Gastrocnemius medialis (tissue), 4 donors: Measurements from ENCODE around the gene STXBP2. TPM values are rescaled to one million over a fixed set of nuclear protein-coding genes. Genes with fewer than 3 reads are reported as not detected.
A peak's percentile ranks its signal among the peaks of the same experiment; 100 is the strongest.

Experiments used
- ATAC-seq, 2 donors: fragments of 150-250 bp; one replicate each; pipeline ENCODE4 v1.9.1; 2016
- DNase-seq, 2 donors: peaks; one replicate each; pipeline ENCODE4 v3.0.0-alpha.2; 2019
- H3K27ac ChIP-seq, 4 donors: fragments of 200-600 bp; sonication (generic); 1 replicate in 1 of 4; 2 replicates in 3 of 4; pipeline ENCODE4 v1.5.1; 2016 to 2018; ENCODE audit warnings: mild to moderate bottlenecking in 2 of 4, moderate library complexity in 1 of 4
- H3K27me3 ChIP-seq, 3 donors: fragments of 200-600 bp; sonication (generic) in 2 of 3; 1 replicate in 1 of 3; 2 replicates in 2 of 3; pipeline versions ENCODE4 v1.5.1 to v1.6.0; 2016 to 2019; ENCODE audit warnings: mild to moderate bottlenecking in 1 of 3, moderate library complexity in 1 of 3
- H3K36me3 ChIP-seq, 2 donors: fragments of 200-600 bp; sonication (generic) in 1 of 2; one replicate each; pipeline ENCODE4 v1.5.1; 2017 to 2018
- H3K4me1 ChIP-seq, 2 donors: fragments of 200-600 bp; sonication (generic) in 1 of 2; one replicate each; pipeline ENCODE4 v1.5.1; 2016 to 2017; ENCODE audit warnings: mild to moderate bottlenecking in 2 of 2
- H3K4me3 ChIP-seq, 4 donors: fragments of 200-600 bp; sonication (generic) in 3 of 4; 1 replicate in 1 of 4; 2 replicates in 3 of 4; pipeline ENCODE4 v1.5.1; 2016 to 2019; ENCODE audit warnings: mild to moderate bottlenecking in 2 of 4
- H3K9me3 ChIP-seq, 3 donors: fragments of 200-600 bp; sonication (generic) in 2 of 3; 1 replicate in 1 of 3; 2 replicates in 2 of 3; pipeline ENCODE4 v1.5.1; 2016 to 2019
- CTCF ChIP-seq, 5 experiments: fragments of 450-650 bp in 3 of 5; fragments of 200-600 bp in 2 of 5; sonication (generic) in 2 of 5; IDR thresholded peaks in 4 of 5; conservative IDR thresholded peaks in 1 of 5; 1 replicate in 4 of 5; 2 replicates in 1 of 5; pipeline ENCODE4 v1.5.1; 2016 to 2019; ENCODE audit warnings: antibody characterized with exemption in 5 of 5, mild to moderate bottlenecking in 3 of 5, moderate library complexity in 3 of 5
- POLR2A ChIP-seq, 2 donors: fragments of 450-650 bp; IDR thresholded peaks; one replicate each; pipeline ENCODE4 v1.6.1; 2017; ENCODE audit warnings: antibody characterized with exemption in 2 of 2, mild to moderate bottlenecking in 2 of 2, moderate library complexity in 2 of 2
- in situ Hi-C, 4 donors: fragments of 200-750 bp; cut with MboI; loops; one replicate each; pipeline versions ENCODE4 v1.15.0 to v1.8.0; 2017; ENCODE audit warnings: low sequenced_read_pairs in 4 of 4
- intact Hi-C: fragments of 100-400 bp; cut with DNase I; formaldehyde crosslinking; loops from one replicate; pipeline ENCODE4 v1.15.1; 2023; ENCODE audit warnings: low total_unique reads
- total RNA-seq, 4 donors: library from RNA; depleted of rRNA; stranded (reverse); fragments of >200 nt; gene quantifications; one replicate each; pipeline versions ENCODE4 v1.1.0 to v1.2.3, GENCODE V29; 2016

STXBP2 gene
- total RNA-seq, 4 donors from 2014 or later, result 0.87 to 3.7 (median 2.8) TPM

- ATAC-seq, result no peak
- Histone ChIP-seq H3K36me3 (peaks cover 0 to 22% of the 10 kb centered on the region in 2 donors), H3K9me3 (no peaks in the 10 kb centered on the region), H3K27ac (peak overlapping the region in 3 of 4 donors; percentile 83 to 93 (median 90)), H3K4me3 (peak overlapping the region in 3 of 4 donors; percentile 91 to 100 (median 94)), H3K4me1 (peaks cover 4 to 9% of the 10 kb centered on the region in 2 donors), H3K27me3 (no peaks in the 10 kb centered on the region)
- TF ChIP-seq POLR2A (IDR thresholded peaks at IDR 0.05) (no peak), CTCF (IDR thresholded peaks at IDR 0.05 in 4 of 5, conservative IDR thresholded peaks at IDR 0.05 in 1 of 5) (no peak)
- intact Hi-C loops, result loop anchor here (10.0 kb wide), 1 partner anchor 328 kb away; no protein-coding TSS in a partner anchor
- no peak for DNase-seq
- in situ Hi-C loops, result loop anchor here in 1 of 4 donors (5.0 kb wide), 1 partner anchor 110 kb away; no protein-coding TSS in a partner anchor
Observed at GRCh38 chr19:7682175-7682855, 45.4 kb downstream of the STXBP2 start.

GRCh38 chr19:7685546-7686445, 48.9 kb downstream of the STXBP2 start:
- Histone ChIP-seq H3K4me3 (no peak overlapping the region), H3K27me3 (peaks cover 3 to 16% (median 8%) of the 10 kb centered on the region in 3 donors), H3K9me3 (no peaks in the 10 kb centered on the region), H3K4me1 (peaks cover 4 to 9% of the 10 kb centered on the region in 2 donors), H3K36me3 (peaks cover 0 to 22% of the 10 kb centered on the region in 2 donors), H3K27ac (no peak overlapping the region)
- no peak for TF ChIP-seq POLR2A (IDR thresholded peaks at IDR 0.05)
- TF ChIP-seq CTCF (IDR thresholded peaks at IDR 0.05 in 4 of 5, conservative IDR thresholded peaks at IDR 0.05 in 1 of 5), result no peak
- ATAC-seq (no peak), DNase-seq (no peak)
- intact Hi-C loops (loop anchor here (10.0 kb wide), 1 partner anchor 331 kb away; no protein-coding TSS in a partner anchor), in situ Hi-C loops (no loop called here)

- TF ChIP-seq CTCF (IDR thresholded peaks at IDR 0.05 in 4 of 5, conservative IDR thresholded peaks at IDR 0.05 in 1 of 5) (no peak), POLR2A (IDR thresholded peaks at IDR 0.05) (no peak)
- Histone ChIP-seq H3K4me1 (no peaks in the 10 kb centered on the region), H3K27ac (no peak overlapping the region), H3K4me3 (no peak overlapping the region), H3K27me3 (peaks cover 3 to 16% (median 12%) of the 10 kb centered on the region in 3 donors), H3K9me3 (no peaks in the 10 kb centered on the region), H3K36me3 (peaks cover 0 to 22% of the 10 kb centered on the region in 2 donors)
- in situ Hi-C loops (no loop called here), intact Hi-C loops (loop anchor here (10.0 kb wide), 1 partner anchor 332 kb away; no protein-coding TSS in a partner anchor)
- no peak for DNase-seq
- ATAC-seq, result no peak
Observed at GRCh38 chr19:7687177-7687576, 50.3 kb downstream of the STXBP2 start.

GRCh38 chr19:7689165-7689564, 52.3 kb downstream of the STXBP2 start:
- in situ Hi-C loops (no loop called here), intact Hi-C loops (loop anchor here (10.0 kb wide), 1 partner anchor 334 kb away; no protein-coding TSS in a partner anchor)
- Histone ChIP-seq H3K36me3 (peaks cover 0 to 4% of the 10 kb centered on the region in 2 donors), H3K4me1 (no peaks in the 10 kb centered on the region), H3K4me3 (no peak overlapping the region), H3K9me3 (no peaks in the 10 kb centered on the region), H3K27ac (no peak overlapping the region), H3K27me3 (peaks cover 3 to 16% (median 12%) of the 10 kb centered on the region in 3 donors)
- DNase-seq (no peak), ATAC-seq (no peak)
- TF ChIP-seq CTCF (IDR thresholded peaks at IDR 0.05 in 4 of 5, conservative IDR thresholded peaks at IDR 0.05 in 1 of 5) (no peak), POLR2A (IDR thresholded peaks at IDR 0.05) (no peak)
